ENCODE results near the gene AGXT2. TPM values are rescaled to one million over a fixed set of nuclear protein-coding genes. Genes with fewer than 3 reads are reported as not detected.
A peak's percentile ranks its signal among the peaks of the same experiment; 100 is the strongest.

The AGXT2 gene
- total RNA-seq (2014; rRNA removed; shearing (Covaris generic)): not detected in 2 replicates
- not detected in 2 replicates for polyA plus RNA-seq (2014; cell fraction: nucleus; rRNA removed)

GRCh38 chr5:35047785-35048404 is at the start of gene AGXT2:
AGXT2 (minus strand) TSS chr5:35047949; CDS start chr5:35047892, 57 bp downstream.
- no peak for DNase-seq (ENCODE audit: extremely low read depth, low read depth)

- DNase-seq (ENCODE audit: extremely low read depth, low read depth): no peak
These were observed 49.2 kb upstream of the AGXT2 start for GRCh38 chr5:35096932-35097331.

- DNase-seq (ENCODE audit: extremely low read depth, low read depth): no peak
These were observed 48.5 kb upstream of the AGXT2 start for GRCh38 chr5:35096216-35096615.

GRCh38 chr5:35095366-35095765 is 47.6 kb upstream of the AGXT2 start:
- DNase-seq (ENCODE audit: extremely low read depth, low read depth): no peak

- no peak for DNase-seq (ENCODE audit: extremely low read depth, low read depth)
These were observed 47.2 kb upstream of the AGXT2 start for GRCh38 chr5:35094948-35095347.

DNA sequence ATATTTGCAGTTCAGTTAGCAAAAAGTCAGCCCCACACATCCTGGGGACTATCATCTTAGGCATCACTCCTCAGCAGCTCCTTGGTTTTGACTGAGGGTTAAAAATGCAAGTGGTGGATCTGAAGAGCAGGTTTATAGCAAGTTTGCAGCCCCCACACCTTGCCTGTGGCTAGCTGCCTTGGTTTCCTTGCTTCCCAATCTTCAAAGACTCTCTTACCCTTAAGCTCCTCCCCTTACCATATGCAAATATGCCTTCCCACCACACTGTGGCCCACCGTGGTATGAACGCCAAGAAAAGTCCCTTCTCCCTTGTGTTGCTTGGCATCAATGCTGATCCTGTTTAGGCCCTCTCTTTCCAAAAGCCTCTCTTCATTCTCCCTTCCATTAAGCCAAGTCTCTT is 45.0 kb upstream of the AGXT2 start:
- no peak for DNase-seq (ENCODE audit: extremely low read depth, low read depth)

GRCh38 chr5:35091704-35092103 is 44.0 kb upstream of the AGXT2 start:
- no peak for DNase-seq (ENCODE audit: extremely low read depth, low read depth)

GRCh38 chr5:35089334-35090314 is 41.9 kb upstream of the AGXT2 start:
- DNase-seq (ENCODE audit: extremely low read depth, low read depth): peak; percentile 44

GRCh38 chr5:35087991-35088390 is 40.2 kb upstream of the AGXT2 start:
- DNase-seq (ENCODE audit: extremely low read depth, low read depth): no peak

- no peak for DNase-seq (ENCODE audit: extremely low read depth, low read depth)
These were observed 35.4 kb upstream of the AGXT2 start for GRCh38 chr5:35083150-35083549.

DNA sequence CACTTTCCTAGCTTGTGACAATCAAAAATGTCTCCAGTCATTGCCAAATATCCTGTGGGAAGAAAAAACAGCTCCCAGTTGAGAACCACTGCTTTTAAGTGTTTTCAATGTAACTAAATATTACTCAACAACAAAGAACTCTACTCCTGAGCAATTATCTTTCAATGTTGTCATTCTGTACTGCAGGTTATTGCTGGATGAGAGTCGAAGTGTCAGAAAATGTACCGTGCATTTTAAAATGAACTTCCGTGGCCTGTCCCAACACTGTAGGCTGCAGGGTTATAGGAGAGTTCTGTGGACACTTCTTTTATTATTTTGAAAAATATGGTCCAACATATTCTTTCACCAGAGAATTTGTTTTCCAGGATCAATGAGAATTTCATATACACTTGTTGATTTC is 34.8 kb upstream of the AGXT2 start:
- no peak for DNase-seq (ENCODE audit: extremely low read depth, low read depth)

- no peak for DNase-seq (ENCODE audit: extremely low read depth, low read depth)
These were observed 33.4 kb upstream of the AGXT2 start for GRCh38 chr5:35081134-35081533.

GRCh38 chr5:35073160-35073559 is 25.4 kb upstream of the AGXT2 start:
- DNase-seq (ENCODE audit: extremely low read depth, low read depth): no peak

DNA sequence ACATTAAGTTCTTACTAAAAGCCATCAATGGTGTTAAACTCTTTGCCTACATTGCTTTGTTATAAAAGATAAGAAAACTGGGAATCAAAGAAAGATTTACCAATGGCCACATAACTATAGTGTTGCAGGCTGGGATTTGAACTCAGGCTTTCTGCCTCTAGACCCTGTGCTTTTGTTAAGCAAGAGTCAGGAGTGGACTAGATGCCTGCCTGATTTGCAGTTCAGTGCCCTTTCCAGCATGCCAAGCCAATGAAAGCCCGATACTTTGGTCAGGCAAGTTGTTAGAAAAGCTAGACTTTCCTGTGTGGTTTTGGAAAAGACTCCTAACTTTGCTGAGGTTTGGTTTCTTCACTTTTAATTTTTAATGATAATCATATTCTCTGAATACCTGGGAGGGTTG is 21.4 kb upstream of the AGXT2 start:
- DNase-seq (ENCODE audit: extremely low read depth, low read depth): no peak

DNA sequence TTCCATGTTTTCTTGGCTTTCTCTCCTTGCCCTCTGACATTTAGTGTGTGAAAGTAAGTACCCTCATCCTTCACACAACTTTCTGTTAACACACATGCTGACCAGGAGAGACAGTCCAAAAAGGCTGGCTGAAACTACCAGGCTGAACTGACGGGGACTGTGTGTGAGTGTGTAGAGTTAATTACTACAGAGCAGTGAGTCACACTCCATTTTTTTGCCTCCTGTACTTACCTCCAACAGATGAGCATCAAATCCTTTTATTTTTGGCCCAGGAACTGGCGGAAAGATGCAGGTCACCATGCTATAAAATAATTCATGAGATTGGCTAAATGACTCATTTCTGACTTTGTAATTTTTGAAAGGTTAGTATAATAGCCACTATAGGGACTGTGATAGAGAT is 20.2 kb upstream of the AGXT2 start:
- no peak for DNase-seq (ENCODE audit: extremely low read depth, low read depth)

DNA sequence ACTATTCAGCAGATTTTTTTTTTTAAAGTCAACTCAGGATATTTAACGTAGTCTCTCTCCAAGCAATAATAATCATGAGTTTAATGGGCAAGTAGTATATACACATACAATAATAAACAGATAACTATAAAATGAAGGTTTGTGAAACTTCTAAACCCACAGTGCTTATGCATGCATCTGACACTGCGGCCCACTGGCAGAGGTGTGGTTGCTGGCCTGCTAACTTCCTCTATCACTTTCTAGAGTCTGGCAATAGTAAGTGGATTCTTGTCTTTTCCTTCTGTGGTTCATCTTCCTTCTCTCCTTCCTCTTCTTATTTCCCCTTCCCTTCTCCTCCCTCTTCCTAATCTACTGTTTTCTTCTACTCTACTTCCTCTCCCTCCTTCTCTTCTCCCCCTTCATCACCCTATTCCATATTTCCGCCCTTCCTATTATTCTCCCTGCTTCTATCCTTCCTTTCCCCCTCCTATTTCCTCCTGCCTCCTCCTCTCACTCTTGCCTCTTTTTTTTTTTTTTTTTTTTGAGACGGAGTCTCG is 18.6 kb upstream of the AGXT2 start:
- no peak for DNase-seq (ENCODE audit: extremely low read depth, low read depth)

GRCh38 chr5:35063414-35063813 is 15.7 kb upstream of the AGXT2 start:
- DNase-seq (ENCODE audit: extremely low read depth, low read depth): no peak

DNA sequence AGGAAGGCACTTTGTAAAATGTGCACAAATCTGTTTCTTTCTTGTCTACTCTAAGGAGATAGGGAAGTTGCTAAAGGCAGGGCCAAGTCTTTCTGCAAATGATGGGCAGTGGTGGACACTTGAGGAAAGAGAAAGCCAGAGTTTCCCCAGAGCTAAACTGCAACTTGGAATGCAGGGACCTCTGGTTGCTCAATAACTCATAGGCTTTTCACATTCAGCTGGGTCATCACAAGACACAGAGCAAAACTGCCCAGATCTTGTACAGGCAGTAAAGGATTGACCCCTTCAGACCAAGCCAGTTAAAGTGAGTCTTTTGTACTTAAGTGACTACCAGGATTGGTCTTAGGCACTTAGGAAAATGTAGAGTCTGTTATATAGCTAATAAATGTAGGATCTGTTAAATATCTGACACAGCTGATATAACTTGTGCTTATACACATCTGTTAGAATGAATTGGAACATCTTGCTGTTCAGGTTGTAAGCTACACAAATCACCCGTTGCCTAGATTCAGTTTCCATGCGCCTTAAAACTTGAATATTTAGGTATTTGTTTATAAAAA is 13.5 kb upstream of the AGXT2 start:
- no peak for DNase-seq (ENCODE audit: extremely low read depth, low read depth)

DNA sequence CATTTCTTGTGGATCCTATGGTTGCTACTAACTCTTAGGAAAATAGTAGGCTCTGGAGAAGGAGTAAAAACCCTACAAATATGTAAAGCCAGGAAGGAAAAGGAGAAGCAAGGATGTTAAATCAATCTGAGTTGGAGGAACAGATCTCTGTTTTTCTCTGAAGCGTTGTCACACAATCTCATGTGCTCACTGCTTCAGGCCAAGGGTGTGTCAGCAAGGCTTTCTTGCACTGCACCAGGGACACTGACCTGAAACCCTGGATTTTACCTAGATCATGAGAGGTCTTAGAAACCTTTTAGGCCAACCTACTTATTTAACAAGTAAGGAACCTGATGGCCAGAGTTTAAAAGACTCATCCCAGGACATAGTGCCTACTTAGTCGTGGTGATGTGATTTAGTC is 12.5 kb upstream of the AGXT2 start:
- DNase-seq (ENCODE audit: extremely low read depth, low read depth): no peak

DNA sequence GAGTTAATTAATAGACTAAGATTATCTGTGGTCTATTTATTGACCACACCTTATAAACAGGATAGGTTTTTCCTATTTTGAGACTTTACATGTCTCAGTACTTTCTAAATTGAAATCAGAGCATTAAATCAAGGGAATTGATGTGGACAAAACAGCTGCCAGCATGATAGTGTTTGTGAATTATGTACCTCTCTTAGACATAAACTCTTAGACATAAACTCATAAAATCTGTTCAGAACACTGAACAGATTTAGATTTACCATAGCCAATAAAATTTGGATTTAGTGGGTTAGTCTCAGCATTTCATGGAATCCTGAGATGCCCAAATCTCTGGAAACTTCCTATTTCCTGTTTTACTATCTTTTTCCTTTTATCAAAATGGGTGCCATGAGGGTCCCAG is 11.5 kb upstream of the AGXT2 start:
- DNase-seq (ENCODE audit: extremely low read depth, low read depth): no peak

- no peak for DNase-seq (ENCODE audit: extremely low read depth, low read depth)
These were observed 10.6 kb upstream of the AGXT2 start for GRCh38 chr5:35058374-35058788.

All from NCI-H460 (cell line).